ENCODE data around the gene RHOT2. TPM values are rescaled to one million over a fixed set of nuclear protein-coding genes. Genes with fewer than 3 reads are reported as not detected.

RHOT2 gene
- total RNA-seq, 1 experiment from 2014 or later, result 163 TPM

DNA sequence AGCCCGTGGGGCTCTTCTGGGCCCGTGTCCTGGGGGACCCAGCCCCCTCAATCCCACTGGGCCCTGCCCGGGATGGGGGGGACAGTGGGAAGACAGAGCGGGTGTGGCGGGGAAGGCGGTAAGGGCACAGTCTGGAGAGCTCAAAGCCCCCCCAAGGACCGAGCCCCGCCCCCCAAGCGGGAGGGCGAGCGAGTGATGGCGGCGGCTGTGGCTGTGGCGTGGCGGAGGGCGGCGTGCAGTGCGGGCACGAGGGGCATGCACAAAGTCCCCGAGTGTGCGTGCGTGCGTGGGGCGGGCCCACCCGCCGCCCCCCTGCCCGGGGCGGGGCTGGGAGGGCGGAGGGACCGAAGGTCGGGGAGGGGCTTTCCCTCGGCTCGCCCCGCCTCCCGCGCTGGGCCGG is 25.8 kb downstream of the RHOT2 start:
- H3K4me3 Mint-ChIP-seq (ENCODE audit: low read depth, unreplicated experiment), result peak overlapping the region; percentile 59
- CTCF ChIA-PET, result no interaction called here
- DNase-seq, result no peak
- peaks cover 76% of the 10 kb centered on the region for H3K27me3 Mint-ChIP-seq (ENCODE audit: unreplicated experiment)
- no TSS peak for BruUV-seq (replicated peaks)
- peaks cover 41% of the 10 kb centered on the region for H3K36me3 Mint-ChIP-seq (ENCODE audit: insufficient read depth, unreplicated experiment)
- H3K4me1 Mint-ChIP-seq (ENCODE audit: low read depth, unreplicated experiment), result peaks cover 9% of the 10 kb centered on the region
- intact Hi-C loops (cut with micrococcal nuclease; ENCODE audit: unreplicated experiment), result no loop called here
- TF ChIP-seq, protein P1, sequence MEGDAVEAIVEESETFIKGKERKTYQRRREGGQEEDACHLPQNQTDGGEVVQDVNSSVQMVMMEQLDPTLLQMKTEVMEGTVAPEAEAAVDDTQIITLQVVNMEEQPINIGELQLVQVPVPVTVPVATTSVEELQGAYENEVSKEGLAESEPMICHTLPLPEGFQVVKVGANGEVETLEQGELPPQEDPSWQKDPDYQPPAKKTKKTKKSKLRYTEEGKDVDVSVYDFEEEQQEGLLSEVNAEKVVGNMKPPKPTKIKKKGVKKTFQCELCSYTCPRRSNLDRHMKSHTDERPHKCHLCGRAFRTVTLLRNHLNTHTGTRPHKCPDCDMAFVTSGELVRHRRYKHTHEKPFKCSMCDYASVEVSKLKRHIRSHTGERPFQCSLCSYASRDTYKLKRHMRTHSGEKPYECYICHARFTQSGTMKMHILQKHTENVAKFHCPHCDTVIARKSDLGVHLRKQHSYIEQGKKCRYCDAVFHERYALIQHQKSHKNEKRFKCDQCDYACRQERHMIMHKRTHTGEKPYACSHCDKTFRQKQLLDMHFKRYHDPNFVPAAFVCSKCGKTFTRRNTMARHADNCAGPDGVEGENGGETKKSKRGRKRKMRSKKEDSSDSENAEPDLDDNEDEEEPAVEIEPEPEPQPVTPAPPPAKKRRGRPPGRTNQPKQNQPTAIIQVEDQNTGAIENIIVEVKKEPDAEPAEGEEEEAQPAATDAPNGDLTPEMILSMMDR (IDR thresholded peaks at IDR 0.05; ENCODE audit: unreplicated experiment), result no peak
- H3K9me3 Mint-ChIP-seq (ENCODE audit: low read depth, unreplicated experiment), result no peaks in the 10 kb centered on the region
- H3K27ac Mint-ChIP-seq (ENCODE audit: unreplicated experiment), result no peak overlapping the region

GRCh38 chr16:694187-694862 is 26.4 kb downstream of the RHOT2 start:
- TF ChIP-seq, protein P1 (IDR thresholded peaks at IDR 0.05; ENCODE audit: unreplicated experiment), result no peak
- intact Hi-C loops (cut with micrococcal nuclease; ENCODE audit: unreplicated experiment), result no loop called here
- peaks cover 35% of the 10 kb centered on the region for H3K36me3 Mint-ChIP-seq (ENCODE audit: insufficient read depth, unreplicated experiment)
- no peak for DNase-seq
- peak overlapping the region; percentile 59 for H3K4me3 Mint-ChIP-seq (ENCODE audit: low read depth, unreplicated experiment)
- H3K27ac Mint-ChIP-seq (ENCODE audit: unreplicated experiment), result no peak overlapping the region
- H3K27me3 Mint-ChIP-seq (ENCODE audit: unreplicated experiment), result peaks cover 82% of the 10 kb centered on the region
- peaks cover 9% of the 10 kb centered on the region for H3K4me1 Mint-ChIP-seq (ENCODE audit: low read depth, unreplicated experiment)
- H3K9me3 Mint-ChIP-seq (ENCODE audit: low read depth, unreplicated experiment), result no peaks in the 10 kb centered on the region
- no TSS peak for BruUV-seq (replicated peaks)
- CTCF ChIA-PET, result interaction anchor here (0.5 to 1.8 kb wide), 3 partner anchors 13 to 1154 kb away, joined by 3 to 4 read pairs (median 4); no protein-coding TSS in a partner anchor

DNA sequence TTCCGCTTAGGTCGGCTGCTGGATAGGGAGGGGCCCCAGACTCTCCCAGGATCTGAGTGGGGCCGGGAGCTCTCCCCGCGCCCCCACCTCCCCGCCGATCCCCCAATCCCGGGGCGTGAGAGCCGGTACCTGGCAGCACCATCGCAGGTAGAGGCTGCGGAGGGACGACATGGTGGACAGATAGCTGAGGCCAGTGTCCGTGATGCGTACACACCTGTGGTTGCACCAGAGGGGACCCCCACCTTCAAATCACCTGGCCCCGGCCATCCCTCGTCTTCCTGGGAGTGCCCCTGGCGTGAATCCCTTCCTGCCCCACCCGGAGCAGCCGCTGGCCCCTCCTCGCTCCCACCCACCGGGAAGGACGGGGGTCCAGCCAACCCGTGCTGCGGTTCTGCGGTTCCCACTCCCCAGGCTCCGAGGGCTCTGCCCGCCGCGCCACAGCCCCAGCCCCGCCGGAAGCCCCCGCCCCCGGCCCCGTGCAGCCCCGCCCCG is 27.0 kb downstream of the RHOT2 start:
- DNase-seq, result no peak
- Mint-ChIP-seq H3K4me1 (ENCODE audit: low read depth, unreplicated experiment) (peaks cover 9% of the 10 kb centered on the region), H3K27me3 (ENCODE audit: unreplicated experiment) (peaks cover 87% of the 10 kb centered on the region), H3K9me3 (ENCODE audit: low read depth, unreplicated experiment) (no peaks in the 10 kb centered on the region), H3K4me3 (ENCODE audit: low read depth, unreplicated experiment) (peak overlapping the region; percentile 59), H3K36me3 (ENCODE audit: insufficient read depth, unreplicated experiment) (peaks cover 30% of the 10 kb centered on the region), H3K27ac (ENCODE audit: unreplicated experiment) (no peak overlapping the region)
- intact Hi-C loops (cut with micrococcal nuclease; ENCODE audit: unreplicated experiment), result no loop called here
- TF ChIP-seq, protein P1 (IDR thresholded peaks at IDR 0.05; ENCODE audit: unreplicated experiment), result no peak
- BruUV-seq (replicated peaks), result no TSS peak
- CTCF ChIA-PET, result interaction anchor here (0.5 to 1.8 kb wide), 3 partner anchors 12 to 1154 kb away, joined by 3 to 4 read pairs (median 4); no protein-coding TSS in a partner anchor

DNA sequence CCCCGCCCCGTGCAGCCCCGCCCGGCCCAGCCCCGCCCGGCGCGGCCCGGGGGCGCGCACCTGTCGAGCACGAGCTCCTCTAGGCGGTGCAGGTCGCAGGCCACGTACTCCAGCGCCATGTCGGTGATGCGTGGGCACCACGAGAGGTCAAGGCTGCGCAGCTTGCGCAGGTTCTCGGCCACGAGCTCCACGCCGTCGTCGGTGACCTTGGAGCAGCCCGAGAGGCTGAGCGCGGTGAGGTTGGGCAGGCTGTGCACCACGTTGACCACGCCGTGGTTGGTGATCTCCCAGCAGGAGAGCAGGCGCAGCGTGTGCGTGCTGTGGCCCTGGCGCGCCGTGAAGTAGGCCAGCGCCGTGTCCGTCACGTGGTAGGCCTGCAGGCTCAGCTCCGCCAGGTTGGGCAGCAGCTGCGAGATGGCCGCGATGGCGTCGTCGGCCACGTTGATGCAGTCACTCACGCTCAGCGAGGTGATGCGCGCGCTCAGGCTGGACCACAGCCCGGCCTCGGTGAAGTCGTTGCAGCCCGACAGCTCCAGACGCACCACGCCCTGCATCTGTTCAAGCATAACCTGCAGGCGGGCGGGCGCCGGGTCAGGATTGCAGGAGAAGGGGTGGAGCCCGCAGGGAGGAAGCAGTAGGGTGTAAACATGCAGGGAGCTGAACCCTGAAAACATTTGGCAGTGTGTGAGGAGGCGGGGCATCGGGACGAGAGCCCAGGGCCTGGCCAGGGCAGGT is 27.6 kb downstream of the RHOT2 start:
- Mint-ChIP-seq H3K9me3 (ENCODE audit: low read depth, unreplicated experiment) (no peaks in the 10 kb centered on the region), H3K4me3 (ENCODE audit: low read depth, unreplicated experiment) (peak overlapping the region; percentile 59), H3K4me1 (ENCODE audit: low read depth, unreplicated experiment) (peaks cover 9% of the 10 kb centered on the region), H3K27me3 (ENCODE audit: unreplicated experiment) (peaks cover 94% of the 10 kb centered on the region), H3K27ac (ENCODE audit: unreplicated experiment) (no peak overlapping the region), H3K36me3 (ENCODE audit: insufficient read depth, unreplicated experiment) (peaks cover 24% of the 10 kb centered on the region)
- intact Hi-C loops (cut with micrococcal nuclease; ENCODE audit: unreplicated experiment), result no loop called here
- BruUV-seq (replicated peaks), result no TSS peak
- CTCF ChIA-PET, result interaction anchor here (0.6 to 1.8 kb wide), 3 partner anchors 11 to 1327 kb away, joined by 4 to 5 read pairs (median 4); no protein-coding TSS in a partner anchor
- TF ChIP-seq, protein P1 (IDR thresholded peaks at IDR 0.05; ENCODE audit: unreplicated experiment), result no peak
- DNase-seq, result peak; percentile 60
